DOHH2 (cell line): ENCODE results near the gene STAU1.
"Not testable (repeated sequence)": the region's sequence is repeated elsewhere in the genome, so short reads cannot be mapped to it uniquely, and the experiment has no call there.

Experiments
- H3F3A ChIP-seq: fragments of 200-600 bp; sonication (generic), shearing (Covaris generic); 2 replicates; pipeline ENCODE4 v1.6.0; 2016; ENCODE audit warnings: antibody characterized with exemption, mild to moderate bottlenecking; ENCODE audit not compliant: control insufficient read depth, insufficient read depth
- H3K27ac ChIP-seq: fragments of 200-600 bp; sonication (generic); 2 replicates; pipeline ENCODE4 v1.5.1; 2014; ENCODE audit warnings: low read depth, mild to moderate bottlenecking, low read length, moderate library complexity
- H3K27me3 ChIP-seq: fragments of 200-600 bp; sonication (generic); 2 replicates; pipeline ENCODE4 v1.6.1; 2014; ENCODE audit warnings: mild to moderate bottlenecking, low read length, mixed read lengths; ENCODE audit not compliant: control insufficient read depth
- H3K36me3 ChIP-seq: fragments of 200-600 bp; sonication (generic); 2 replicates; pipeline ENCODE4 v1.6.1; 2014; ENCODE audit warnings: mild to moderate bottlenecking, low read length, moderate library complexity, mixed read lengths; ENCODE audit not compliant: control insufficient read depth
- H3K4me1 ChIP-seq: fragments of 200-600 bp; sonication (generic); 2 replicates; pipeline ENCODE4 v1.6.1; 2014; ENCODE audit warnings: mild to moderate bottlenecking, low read length, mixed read lengths; ENCODE audit not compliant: control insufficient read depth
- H3K4me2 ChIP-seq: fragments of 200-600 bp; sonication (generic); 2 replicates; pipeline ENCODE4 v1.6.0; 2014; ENCODE audit warnings: mild to moderate bottlenecking, low read length, moderate library complexity
- H3K4me3 ChIP-seq: fragments of 200-600 bp; sonication (generic); 2 replicates; pipeline ENCODE4 v1.5.1; 2014; ENCODE audit warnings: mild to moderate bottlenecking, low read length, mixed read lengths
- H3K79me2 ChIP-seq: fragments of 200-600 bp; sonication (generic); 2 replicates; pipeline ENCODE4 v1.6.1; 2014; ENCODE audit warnings: mild to moderate bottlenecking, low read length, mixed read lengths; ENCODE audit not compliant: control insufficient read depth
- H3K9me2 ChIP-seq: fragments of 200-600 bp; sonication (generic); replicated peaks from 2 replicates; pipeline ENCODE4 v1.6.1; 2014; ENCODE audit warnings: mild to moderate bottlenecking, low read length, mixed read lengths; ENCODE audit not compliant: control insufficient read depth
- H3K9me3 ChIP-seq: fragments of 200-600 bp; sonication (generic); 2 replicates; pipeline ENCODE4 v1.6.1; 2014; ENCODE audit warnings: antibody characterized with exemption, low read length, mixed read lengths; ENCODE audit not compliant: control insufficient read depth, insufficient read depth
- H4K20me1 ChIP-seq: fragments of 200-600 bp; sonication (generic); 2 replicates; pipeline ENCODE4 v1.6.0; 2014; ENCODE audit warnings: low read depth, mild to moderate bottlenecking, antibody characterized with exemption, low read length, moderate library complexity; ENCODE audit not compliant: control insufficient read depth, insufficient read depth
- EZH2phosphoT487 ChIP-seq: fragments of 200-600 bp; sonication (generic); IDR thresholded peaks from 2 replicates; pipeline ENCODE4 v1.6.1; 2017; ENCODE audit warnings: borderline replicate concordance, mild to moderate bottlenecking, antibody characterized with exemption, low read length, moderate library complexity, mixed read lengths
- TF ChIP-seq, protein P1 (sequence below): fragments of 200-600 bp; sonication (generic); IDR thresholded peaks from one replicate; pipeline ENCODE4 v1.5.1; 2014; ENCODE audit warnings: antibody characterized with exemption, mild to moderate bottlenecking, low read depth, low read length; ENCODE audit not compliant: poor library complexity, severe bottlenecking

Gene STAU1

GRCh38 chr20:49100972-49101371 lies 87.2 kb downstream of the STAU1 start:
- no peak overlapping the region for H3K4me3 ChIP-seq
- H3K27ac ChIP-seq = no peak overlapping the region
- H3K9me3 ChIP-seq = no peaks in the 10 kb centered on the region
- peaks cover 26% of the 10 kb centered on the region for H3F3A ChIP-seq
- peaks cover 83% of the 10 kb centered on the region for H3K36me3 ChIP-seq
- no peak for TF ChIP-seq EZH2phosphoT487
- TF ChIP-seq, protein P1, sequence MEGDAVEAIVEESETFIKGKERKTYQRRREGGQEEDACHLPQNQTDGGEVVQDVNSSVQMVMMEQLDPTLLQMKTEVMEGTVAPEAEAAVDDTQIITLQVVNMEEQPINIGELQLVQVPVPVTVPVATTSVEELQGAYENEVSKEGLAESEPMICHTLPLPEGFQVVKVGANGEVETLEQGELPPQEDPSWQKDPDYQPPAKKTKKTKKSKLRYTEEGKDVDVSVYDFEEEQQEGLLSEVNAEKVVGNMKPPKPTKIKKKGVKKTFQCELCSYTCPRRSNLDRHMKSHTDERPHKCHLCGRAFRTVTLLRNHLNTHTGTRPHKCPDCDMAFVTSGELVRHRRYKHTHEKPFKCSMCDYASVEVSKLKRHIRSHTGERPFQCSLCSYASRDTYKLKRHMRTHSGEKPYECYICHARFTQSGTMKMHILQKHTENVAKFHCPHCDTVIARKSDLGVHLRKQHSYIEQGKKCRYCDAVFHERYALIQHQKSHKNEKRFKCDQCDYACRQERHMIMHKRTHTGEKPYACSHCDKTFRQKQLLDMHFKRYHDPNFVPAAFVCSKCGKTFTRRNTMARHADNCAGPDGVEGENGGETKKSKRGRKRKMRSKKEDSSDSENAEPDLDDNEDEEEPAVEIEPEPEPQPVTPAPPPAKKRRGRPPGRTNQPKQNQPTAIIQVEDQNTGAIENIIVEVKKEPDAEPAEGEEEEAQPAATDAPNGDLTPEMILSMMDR = no peak
- H3K4me2 ChIP-seq = no peak overlapping the region
- no peaks in the 10 kb centered on the region; the same call in 1 of the 2 replicates for H3K4me1 ChIP-seq
- no peaks in the 10 kb centered on the region for H3K9me2 ChIP-seq
- no peaks in the 10 kb centered on the region for H4K20me1 ChIP-seq
- peaks cover 14% of the 10 kb centered on the region for H3K79me2 ChIP-seq
- H3K27me3 ChIP-seq = no peaks in the 10 kb centered on the region

DNA sequence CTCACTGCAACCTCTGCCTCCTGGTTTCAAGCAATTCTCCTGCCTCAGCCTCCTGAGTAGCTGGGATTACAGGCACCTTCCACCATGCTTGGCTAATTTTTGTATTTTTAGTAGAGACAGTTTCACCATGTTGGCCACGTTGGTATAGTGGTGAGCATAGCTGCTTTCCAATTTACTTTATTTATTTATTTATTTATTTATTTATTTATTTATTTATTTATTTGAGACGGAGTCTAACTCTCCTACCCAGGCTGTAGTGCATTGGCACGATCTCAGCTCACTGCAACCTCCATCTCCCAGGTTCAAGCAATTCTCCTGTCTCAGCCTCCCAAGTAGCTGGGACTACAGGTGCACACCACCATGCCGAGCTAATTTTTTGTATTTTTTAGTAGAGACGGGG lies 87.8 kb downstream of the STAU1 start:
- H3K79me2 ChIP-seq = peaks cover 14% of the 10 kb centered on the region
- not testable (repeated sequence) for H3K9me3 ChIP-seq, H3K9me2 ChIP-seq, H3K27me3 ChIP-seq, H4K20me1 ChIP-seq, H3K4me3 ChIP-seq, H3K4me2 ChIP-seq, H3K4me1 ChIP-seq, H3K27ac ChIP-seq
- H3F3A ChIP-seq = peaks cover 21% of the 10 kb centered on the region
- H3K36me3 ChIP-seq = peaks cover 84% of the 10 kb centered on the region

DNA sequence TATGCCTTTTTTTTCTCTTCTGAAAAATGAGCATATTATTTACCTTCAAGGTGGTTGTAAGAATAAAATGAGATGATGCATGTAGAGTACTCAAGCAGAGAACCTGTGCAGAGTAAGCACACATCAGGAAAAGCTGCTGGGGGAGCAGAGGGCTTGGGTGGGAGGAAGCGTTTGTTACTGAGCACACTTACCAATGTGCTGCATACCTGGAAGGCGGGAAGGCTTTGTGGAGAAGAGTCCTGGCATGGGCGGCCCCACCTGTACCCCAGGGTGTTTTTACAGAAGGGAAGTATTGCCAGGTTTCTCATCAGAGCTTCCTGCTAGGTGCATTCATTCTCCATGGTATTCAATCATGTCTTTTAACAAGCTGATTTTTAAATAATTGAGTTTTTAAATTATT lies 89.1 kb downstream of the STAU1 start:
- no peaks in the 10 kb centered on the region for H4K20me1 ChIP-seq
- peaks cover 13% of the 10 kb centered on the region; the same call in 1 of the 2 replicates for H3F3A ChIP-seq
- H3K4me1 ChIP-seq = no peaks in the 10 kb centered on the region; the same call in 1 of the 2 replicates
- peaks cover 88% of the 10 kb centered on the region for H3K36me3 ChIP-seq
- H3K9me2 ChIP-seq = no peaks in the 10 kb centered on the region
- H3K4me3 ChIP-seq = no peak overlapping the region
- TF ChIP-seq, protein P1 = no peak
- TF ChIP-seq EZH2phosphoT487 = no peak
- no peaks in the 10 kb centered on the region for H3K27me3 ChIP-seq
- no peak overlapping the region for H3K27ac ChIP-seq
- H3K4me2 ChIP-seq = no peak overlapping the region
- peaks cover 14% of the 10 kb centered on the region for H3K79me2 ChIP-seq
- no peaks in the 10 kb centered on the region for H3K9me3 ChIP-seq

DNA sequence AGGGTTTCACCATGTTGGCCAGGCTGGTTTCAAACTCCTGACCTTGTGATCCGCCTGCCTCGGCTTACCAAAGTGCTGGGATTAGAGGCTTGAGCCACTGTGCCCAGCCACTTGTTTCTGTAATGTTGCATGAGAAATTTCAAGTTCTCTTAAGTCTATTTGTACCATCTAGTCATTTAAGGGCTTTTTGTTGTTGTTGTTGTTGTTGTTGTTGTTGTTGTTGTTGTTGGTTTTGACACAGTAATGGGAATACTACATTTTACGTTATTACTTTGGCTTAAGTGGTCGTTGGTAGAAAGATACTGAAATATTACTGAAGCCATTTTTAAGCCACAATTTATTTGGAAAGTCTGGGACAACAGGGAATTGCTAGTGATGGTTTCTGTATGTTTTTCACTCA lies 90.0 kb downstream of the STAU1 start:
- H3K79me2 ChIP-seq = peaks cover 15% of the 10 kb centered on the region
- H3K36me3 ChIP-seq = peaks cover 88% of the 10 kb centered on the region

More for the DNA sequence above, 90.0 kb downstream of the STAU1 start:
- Histone ChIP-seq H3K4me1 (no peaks in the 10 kb centered on the region; the same call in 1 of the 2 replicates), H3K9me2 (no peaks in the 10 kb centered on the region), H3K27me3 (no peaks in the 10 kb centered on the region), H3K4me2 (no peak overlapping the region), H4K20me1 (no peaks in the 10 kb centered on the region; the same call in 1 of the 2 replicates), H3F3A (peaks cover 6% of the 10 kb centered on the region; the same call in 1 of the 2 replicates), H3K27ac (no peak overlapping the region), H3K9me3 (no peaks in the 10 kb centered on the region), H3K4me3 (no peak overlapping the region)
- TF ChIP-seq EZH2phosphoT487 = no peak
- TF ChIP-seq, protein P1 = no peak
